Right cardiac atrium (tissue), 5 donors: ENCODE results near the gene RIMKLB. TPM values are rescaled to one million over a fixed set of nuclear protein-coding genes. Genes with fewer than 3 reads are reported as not detected.

Source experiments
- ATAC-seq, 2 donors: fragments of 200-7000 bp; cut with Tn5 transposase; one replicate each; pipeline versions ENCODE4 v1.8.0 to v1.9.1; 2020; ENCODE audit warnings: moderate library complexity in 2 of 2, mild to moderate bottlenecking in 1 of 2
- DNase-seq, 3 donors: peaks; one replicate each; pipeline ENCODE4 v3.0.0-alpha.2; 2020
- H3K27ac ChIP-seq: one replicate; pipeline ENCODE4 v1.5.1; 2013; ENCODE audit warnings: mild to moderate bottlenecking, low read length, control low read depth, moderate library complexity
- H3K27me3 ChIP-seq: one replicate; pipeline ENCODE4 v1.6.1; 2013; ENCODE audit not compliant: control insufficient read depth, insufficient read depth
- H3K4me1 ChIP-seq: one replicate; pipeline ENCODE4 v1.6.1; 2013; ENCODE audit warnings: low read length; ENCODE audit not compliant: control insufficient read depth, insufficient read depth
- H3K4me3 ChIP-seq: one replicate; pipeline ENCODE4 v1.5.1; 2013; ENCODE audit warnings: low read length, control low read depth
- H3K9me3 ChIP-seq: one replicate; pipeline ENCODE4 v1.6.1; 2013; ENCODE audit warnings: low read length; ENCODE audit not compliant: control insufficient read depth
- WGBS: extraction: QIAGEN DNeasy Blood & Tissue Kit; methylation state at CpG from one replicate; pipeline ENCODE4 v1.1.7; 2013; 5-methylcytosine and 5-hydroxymethylcytosine counted together
- intact Hi-C, 4 donors: fragments of 100-400 bp; cut with DNase I; formaldehyde crosslinking; loops; one replicate each; pipeline versions ENCODE4 v1.11.0 to v1.14.0; 2022 to 2023
- polyA plus RNA-seq: library from polyadenylated mRNA; stranded (reverse); fragments of 200-250 nt; gene quantifications from one replicate; pipeline ENCODE4 v1.2.3, GENCODE V29; 2013
- total RNA-seq, 4 donors: library from RNA; stranded (reverse); fragmentation: NEBNext Ultra II Directional; extraction: Animal tissue kit (Norgen Biotek cat#: 25700); gene quantifications; one replicate each; pipeline ENCODE4 v1.2.1, GENCODE V29; 2021
- donor health status: healthy with polysubstance abuse.
- donor health status: DM: no; HTN: yes; CAD: no.
- donor health status: DM: no; HTN: no; CAD: no.
- donor health status: DM: no; HTN: yes; CAD: no; lungs with severe emphysema.
- donor health status: DM: yes; HTN: yes; CAD: no.

RIMKLB gene
- total and polyA plus RNA-seq, 5 donors: 11.3 to 17.6 (median 13.9) TPM

- Histone ChIP-seq H3K27me3 (no peaks in the 10 kb centered on the region), H3K9me3 (no peaks in the 10 kb centered on the region), H3K4me3 (no peak overlapping the region), H3K27ac (no peak overlapping the region), H3K4me1 (peaks cover 5% of the 10 kb centered on the region)
- intact Hi-C loops: no loop called here
- no peak for DNase-seq
- 52% methylated on average over 2 of the region's 2 CpGs for WGBS
- ATAC-seq: no peak
Measured at GRCh38 chr12:8668441-8668840, 29.4 kb upstream of the RIMKLB start.

DNA sequence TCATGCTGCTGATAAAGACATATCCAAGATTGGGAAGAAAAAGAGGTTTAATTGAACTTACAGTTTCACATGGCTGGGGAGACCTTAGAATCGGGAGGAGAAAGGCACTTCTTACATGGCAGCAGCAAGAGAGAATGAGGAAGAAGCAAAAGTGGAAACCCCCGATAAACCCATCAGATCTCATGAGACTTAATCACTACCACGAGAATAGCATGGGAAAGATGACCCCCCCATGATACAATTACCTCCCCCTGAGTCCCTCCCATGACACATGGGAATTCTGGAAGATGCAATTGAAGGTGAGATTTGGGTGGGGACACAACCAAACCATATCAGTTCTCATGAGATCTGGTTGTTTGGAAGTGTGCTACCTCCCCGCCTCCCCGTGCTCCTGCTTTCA is 25.4 kb upstream of the RIMKLB start:
- Histone ChIP-seq H3K4me1 (peaks cover 5% of the 10 kb centered on the region), H3K27me3 (no peaks in the 10 kb centered on the region), H3K9me3 (no peaks in the 10 kb centered on the region), H3K4me3 (no peak overlapping the region), H3K27ac (no peak overlapping the region)
- WGBS: 79% methylated on average over 5 of the region's 5 CpGs
- intact Hi-C loops: no loop called here
- ATAC-seq (no peak), DNase-seq (no peak)

DNA sequence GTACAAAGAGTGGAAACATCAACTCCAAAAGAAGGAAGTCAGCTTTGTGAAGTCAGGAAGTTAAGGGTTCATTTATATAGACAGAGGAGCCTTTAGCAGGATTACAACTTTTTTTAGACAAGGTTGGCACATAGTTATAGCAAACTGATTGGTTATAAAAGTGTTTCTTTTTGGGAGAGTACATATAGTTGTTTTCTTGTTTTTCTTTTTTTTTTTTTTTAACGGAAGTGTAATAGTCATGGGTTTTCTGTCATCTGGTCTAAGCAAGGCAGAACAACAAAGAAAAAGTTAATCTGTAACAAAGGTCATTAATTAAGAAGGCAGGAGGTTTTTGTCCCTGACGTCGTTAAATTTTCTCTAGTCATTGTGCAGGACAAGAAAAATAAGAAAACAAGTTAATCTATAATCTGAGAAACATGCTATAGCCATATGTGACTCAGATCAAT is 22.2 kb upstream of the RIMKLB start:
- WGBS: 45% methylated on average over 3 of the region's 3 CpGs
- intact Hi-C loops: no loop called here
- no peaks in the 10 kb centered on the region for H3K9me3 ChIP-seq
- ATAC-seq (no peak), DNase-seq (no peak)
- no peak overlapping the region for H3K4me3 ChIP-seq
- no peaks in the 10 kb centered on the region for H3K27me3 ChIP-seq
- H3K27ac ChIP-seq: no peak overlapping the region
- no peaks in the 10 kb centered on the region for H3K4me1 ChIP-seq

- no peak for DNase-seq
- 80% methylated on average over 4 of the region's 4 CpGs for WGBS
- intact Hi-C loops: no loop called here
Measured at GRCh38 chr12:8676651-8677050, 21.1 kb upstream of the RIMKLB start.

GRCh38 chr12:8677362-8677761 is 20.4 kb upstream of the RIMKLB start:
- Histone ChIP-seq H3K27ac (no peak overlapping the region), H3K9me3 (no peaks in the 10 kb centered on the region), H3K4me3 (no peak overlapping the region), H3K27me3 (no peaks in the 10 kb centered on the region), H3K4me1 (no peaks in the 10 kb centered on the region)
- ATAC-seq (no peak), DNase-seq (no peak)
- WGBS: 85% methylated on average over 3 of the region's 3 CpGs
- intact Hi-C loops: no loop called here

More at GRCh38 chr12:8676651-8677050, 21.1 kb upstream of the RIMKLB start:
- Histone ChIP-seq H3K4me1 (no peaks in the 10 kb centered on the region), H3K9me3 (no peaks in the 10 kb centered on the region), H3K27me3 (no peaks in the 10 kb centered on the region), H3K27ac (no peak overlapping the region), H3K4me3 (no peak overlapping the region)
- no peak for ATAC-seq

- no peaks in the 10 kb centered on the region for H3K9me3 ChIP-seq
- H3K4me3 ChIP-seq: no peak overlapping the region
- H3K4me1 ChIP-seq: no peaks in the 10 kb centered on the region
- no peak overlapping the region for H3K27ac ChIP-seq
- H3K27me3 ChIP-seq: no peaks in the 10 kb centered on the region
- ATAC-seq (no peak), DNase-seq (no peak)
- intact Hi-C loops: no loop called here
- WGBS: 71% methylated on average over 3 of the region's 3 CpGs
Measured at GRCh38 chr12:8678661-8679111, 19.1 kb upstream of the RIMKLB start.

- Histone ChIP-seq H3K9me3 (no peaks in the 10 kb centered on the region), H3K27ac (peak overlapping the region; percentile 48), H3K27me3 (no peaks in the 10 kb centered on the region), H3K4me3 (no peak overlapping the region), H3K4me1 (no peaks in the 10 kb centered on the region)
- no peak for ATAC-seq
- WGBS: 70% methylated on average over 9 of the region's 9 CpGs
- intact Hi-C loops: loop anchor here (2.0 to 10.0 kb wide), 8 partner anchors 142 to 367 kb away; partner anchors contain the start of gene A2ML1 (in 2 of the 4)
- no peak for DNase-seq
Measured at GRCh38 chr12:8680533-8680932, 17.3 kb upstream of the RIMKLB start.

GRCh38 chr12:8681129-8681884 is 16.5 kb upstream of the RIMKLB start:
- Histone ChIP-seq H3K27me3 (no peaks in the 10 kb centered on the region), H3K4me1 (no peaks in the 10 kb centered on the region), H3K27ac (peak overlapping the region; percentile 54), H3K9me3 (no peaks in the 10 kb centered on the region), H3K4me3 (peak overlapping the region; percentile 5)
- no peak for DNase-seq
- intact Hi-C loops: loop anchor here (2.0 to 10.0 kb wide), 8 partner anchors 141 to 366 kb away; partner anchors contain the start of gene A2ML1 (in 2 of the 4)
- WGBS: 37% methylated on average over 11 of the region's 11 CpGs
- ATAC-seq: peak; percentile 65 to 72

DNA sequence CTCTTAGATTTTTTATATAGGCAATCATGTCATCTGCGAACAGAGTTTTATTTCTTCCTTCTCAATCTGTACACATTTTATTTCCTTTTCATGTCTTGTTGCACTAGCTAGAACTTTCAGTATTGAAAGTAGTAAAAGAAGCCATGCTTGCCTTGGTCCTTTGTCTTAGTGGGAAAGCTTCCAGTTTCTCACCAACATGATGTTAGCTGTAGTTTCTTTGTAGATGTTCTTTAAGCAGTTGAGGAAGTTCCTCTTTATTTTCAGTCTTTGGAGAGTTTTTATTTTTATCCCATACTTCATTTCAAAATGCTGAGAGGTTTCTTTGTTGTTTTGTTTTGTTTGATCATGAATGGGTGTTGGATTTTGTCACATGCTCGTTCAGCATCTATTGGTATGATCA is 12.7 kb upstream of the RIMKLB start:
- no peak for DNase-seq
- ATAC-seq: no peak
- Histone ChIP-seq H3K4me3 (no peak overlapping the region), H3K27ac (no peak overlapping the region), H3K27me3 (no peaks in the 10 kb centered on the region), H3K4me1 (peaks cover 2% of the 10 kb centered on the region), H3K9me3 (no peaks in the 10 kb centered on the region)
- intact Hi-C loops: loop anchor here (5.0 to 10.0 kb wide), 5 partner anchors 132 to 360 kb away; partner anchors contain the start of gene A2ML1 (in 1 of the 4)
- WGBS: 82% methylated on average over 2 of the region's 2 CpGs

DNA sequence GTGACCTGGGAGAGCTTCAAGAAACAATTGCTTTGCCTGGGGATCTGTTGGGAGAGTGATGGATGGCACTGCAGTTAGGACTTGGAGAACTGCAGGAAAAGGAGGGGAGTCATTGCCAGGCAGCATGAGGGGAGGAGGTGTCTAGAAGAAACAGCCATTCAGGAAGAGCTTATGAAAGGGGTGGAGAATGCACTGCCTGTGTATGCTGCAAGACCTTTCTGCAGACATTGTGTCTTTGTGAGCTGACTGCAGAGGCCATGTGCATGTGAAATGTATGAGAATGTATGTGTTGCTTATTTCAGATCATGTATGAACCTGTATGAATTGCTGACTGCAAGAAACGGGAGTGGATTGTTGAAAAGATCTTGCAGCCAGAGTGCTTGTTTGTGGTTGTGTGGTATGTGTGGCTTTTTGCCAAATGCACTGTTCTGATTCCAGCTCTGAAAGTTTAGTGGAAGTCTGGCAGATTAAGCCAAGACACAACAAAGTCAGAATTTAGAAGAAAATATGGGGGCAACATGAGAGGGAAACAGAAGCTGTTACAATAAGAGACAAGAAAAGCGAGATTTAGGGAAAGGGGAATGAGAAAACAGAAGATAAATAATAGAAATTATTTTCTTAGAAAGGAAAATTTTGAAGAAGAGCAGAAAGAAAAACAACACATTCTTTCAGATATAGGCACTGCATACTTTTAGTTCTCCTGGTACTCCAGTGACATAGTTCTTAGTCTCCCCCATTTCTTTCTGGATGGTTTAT is 9.8 kb upstream of the RIMKLB start:
- Histone ChIP-seq H3K27me3 (no peaks in the 10 kb centered on the region), H3K4me3 (no peak overlapping the region), H3K27ac (peak overlapping the region; percentile 36), H3K4me1 (peaks cover 2% of the 10 kb centered on the region), H3K9me3 (no peaks in the 10 kb centered on the region)
- ATAC-seq (peak; percentile 98), DNase-seq (peak in 2 of 3 donors; percentile 36 to 60)
- intact Hi-C loops: loop anchor here (5.0 to 10.0 kb wide), 5 partner anchors 129 to 357 kb away; partner anchors contain the start of gene A2ML1 (in 1 of the 4)
- 22% methylated on average over 2 of the region's 2 CpGs for WGBS

GRCh38 chr12:8689681-8690080 is 8.1 kb upstream of the RIMKLB start:
- no peaks in the 10 kb centered on the region for H3K9me3 ChIP-seq
- no peaks in the 10 kb centered on the region for H3K27me3 ChIP-seq
- H3K4me3 ChIP-seq: no peak overlapping the region
- no peak overlapping the region for H3K27ac ChIP-seq
- DNase-seq (no peak), ATAC-seq (no peak)
- intact Hi-C loops: loop anchor here (5.0 to 10.0 kb wide), 5 partner anchors 128 to 355 kb away; partner anchors contain the start of gene A2ML1 (in 1 of the 4)
- H3K4me1 ChIP-seq: peaks cover 2% of the 10 kb centered on the region
- WGBS: 96% methylated on average over 4 of the region's 4 CpGs
